CD4-positive, alpha-beta T cell (primary cell): ENCODE measurements around the gene AKAP8L. TPM values are rescaled to one million over a fixed set of nuclear protein-coding genes. Genes with fewer than 3 reads are reported as not detected.

ENCODE experiments used
- ATAC-seq: fragments of 200-7000 bp; cut with Tn5 transposase; one replicate; pipeline ENCODE4 v1.10.0; 2022; ENCODE audit warnings: mild to moderate bottlenecking; ENCODE audit not compliant: poor library complexity
- CTCF ChIA-PET: fragments of 350-600 bp; sonication (Branson Sonifier 250); formaldehyde crosslinking; loops from one replicate; lab custom pipeline; 2021; ENCODE audit warnings: antibody characterized with exemption, inconsistent platforms; lab: Charles Lee
- POLR2A ChIA-PET: fragments of 350-600 bp; sonication (Branson Sonifier 250); formaldehyde crosslinking; loops from one replicate; lab custom pipeline; 2021; ENCODE audit warnings: antibody characterized with exemption, inconsistent platforms; lab: Charles Lee
- DNase-seq, 14 experiments: peaks; one replicate each; pipeline ENCODE4 v3.0.0-alpha.2; 2013 to 2020; ENCODE audit warnings: mixed read lengths in 2 of 14
- H3K27ac ChIP-seq, 2 donors: one replicate each; pipeline versions ENCODE4 v1.5.1 to v1.7.0; 2013; ENCODE audit warnings: low read length in 2 of 2, low read depth in 1 of 2, mild to moderate bottlenecking in 1 of 2
- H3K27me3 ChIP-seq, 2 experiments: 1 replicate in 1 of 2; 2 replicates in 1 of 2; pipeline versions ENCODE4 v1.6.1 to v1.7.0; 2013; ENCODE audit warnings: low read length in 2 of 2, control low read depth in 1 of 2, mild to moderate bottlenecking in 1 of 2, moderate library complexity in 1 of 2; ENCODE audit not compliant: insufficient read depth in 2 of 2, control insufficient read depth in 1 of 2
- H3K36me3 ChIP-seq: one replicate; pipeline ENCODE4 v1.6.1; 2013; ENCODE audit warnings: low read length, control low read depth; ENCODE audit not compliant: insufficient read depth
- H3K4me1 ChIP-seq: one replicate; pipeline ENCODE4 v1.6.1; 2013; ENCODE audit warnings: low read length, control low read depth; ENCODE audit not compliant: insufficient read depth
- H3K4me3 ChIP-seq: one replicate; pipeline ENCODE4 v1.5.1; 2013; ENCODE audit warnings: mild to moderate bottlenecking, low read length, moderate library complexity
- H3K9me3 ChIP-seq, 2 experiments: 1 replicate in 1 of 2; 2 replicates in 1 of 2; pipeline versions ENCODE4 v1.6.1 to v1.7.0; 2013; ENCODE audit warnings: low read length in 2 of 2, mild to moderate bottlenecking in 2 of 2, control low read depth in 1 of 2, moderate library complexity in 1 of 2; ENCODE audit not compliant: control insufficient read depth in 1 of 2, insufficient read depth in 1 of 2
- H3K27ac Mint-ChIP-seq: one replicate; pipeline ENCODE4 v1.8.0; 2020; ENCODE audit warnings: mixed read lengths
- H3K27me3 Mint-ChIP-seq: one replicate; pipeline ENCODE4 v1.8.0; 2021; ENCODE audit warnings: mixed read lengths
- H3K36me3 Mint-ChIP-seq: one replicate; pipeline ENCODE4 v1.8.0; 2021; ENCODE audit warnings: low read depth, mixed read lengths
- H3K4me1 Mint-ChIP-seq: one replicate; pipeline ENCODE4 v1.8.0; 2021; ENCODE audit warnings: low read depth, mixed read lengths
- H3K4me3 Mint-ChIP-seq: one replicate; pipeline ENCODE4 v1.8.0; 2020; ENCODE audit warnings: mild to moderate bottlenecking, mixed read lengths
- H3K9me3 Mint-ChIP-seq: one replicate; pipeline ENCODE4 v1.8.0; 2020; ENCODE audit warnings: mixed read lengths
- CTCF ChIP-seq: fragments of 200-600 bp; IDR thresholded peaks from one replicate; pipeline ENCODE4 v1.8.0; 2022; ENCODE audit warnings: antibody characterized with exemption, mild to moderate bottlenecking
- intact Hi-C, 2 experiments: fragments of 100-400 bp; cut with DNase I in 1 of 2; cut with micrococcal nuclease in 1 of 2; formaldehyde crosslinking; loops; one replicate each; pipeline versions ENCODE4 v1.15.1 to v1.9.0; 2023 to 2025; cut with DNase I, micrococcal nuclease
- total RNA-seq, 174 experiments: library from RNA in 2 of 174; stranded (reverse) in 2 of 174; gene quantifications; one replicate each; pipeline ENCODE4 v1.2.3 and lab custom pipeline; 2021 to 2026

Gene AKAP8L
- total RNA-seq, 2 experiments from 2014 or later, result 157 to 162 TPM

- H3K36me3 ChIP-seq, result no peaks in the 10 kb centered on the region
- Mint-ChIP-seq H3K4me3 (no peak overlapping the region), H3K27ac (no peak overlapping the region), H3K27me3 (no peaks in the 10 kb centered on the region), H3K36me3 (peaks cover 2% of the 10 kb centered on the region), H3K4me1 (peaks cover 5% of the 10 kb centered on the region), H3K9me3 (no peaks in the 10 kb centered on the region)
- intact Hi-C loops, result no loop called here
- DNase-seq, result no peak
- H3K27ac ChIP-seq, result no peak overlapping the region
- H3K4me1 ChIP-seq, result peaks cover 7% of the 10 kb centered on the region
- POLR2A ChIA-PET, result no interaction called here
- no peak for ATAC-seq
- no peak overlapping the region for H3K4me3 ChIP-seq
- TF ChIP-seq CTCF, result no peak
- H3K9me3 ChIP-seq, result no peaks in the 10 kb centered on the region
- CTCF ChIA-PET, result no interaction called here
- H3K27me3 ChIP-seq, result no peaks in the 10 kb centered on the region
Measured at GRCh38 chr19:15438124-15438496, 19.3 kb upstream of the AKAP8L start.

DNA sequence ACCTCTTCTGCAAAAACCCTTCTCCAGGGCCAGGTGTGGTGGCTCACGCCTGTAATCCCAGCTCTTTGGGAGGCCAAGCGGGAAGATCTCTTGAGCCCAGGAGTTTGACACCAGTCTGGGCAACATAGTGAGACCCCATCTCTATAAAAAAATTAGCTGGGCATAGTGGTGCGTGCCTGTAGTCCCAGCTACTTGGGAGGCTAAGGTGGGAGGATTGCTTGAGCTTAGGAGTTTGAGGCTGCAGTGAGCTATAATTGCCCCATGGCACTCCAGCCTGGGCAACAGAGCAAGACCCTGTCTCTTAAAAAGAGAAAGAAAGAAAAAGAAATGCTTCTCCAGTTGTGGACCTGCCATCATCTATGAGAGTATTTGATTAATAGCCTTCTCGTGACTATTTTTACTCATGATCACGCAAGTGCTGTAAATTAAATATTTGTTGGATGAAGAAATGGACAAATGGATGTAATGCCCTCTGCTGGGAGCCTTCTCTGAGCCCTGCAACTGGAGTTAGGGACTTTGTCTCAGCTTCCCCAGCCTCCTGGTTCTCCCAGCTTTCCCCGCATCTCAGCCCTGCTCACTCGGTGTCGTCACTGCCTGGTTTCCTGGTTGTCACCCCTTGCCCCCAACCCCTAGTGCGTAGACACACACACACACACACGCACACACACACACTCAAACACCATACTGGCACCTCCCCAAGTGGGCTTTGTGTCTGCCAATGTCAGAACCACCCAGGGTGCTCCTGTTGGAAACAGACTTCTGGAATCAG, 18.8 kb upstream of the AKAP8L start:
- Histone ChIP-seq H3K36me3 (no peaks in the 10 kb centered on the region), H3K27me3 (no peaks in the 10 kb centered on the region), H3K27ac (no peak overlapping the region), H3K9me3 (no peaks in the 10 kb centered on the region), H3K4me3 (no peak overlapping the region), H3K4me1 (peaks cover 11% of the 10 kb centered on the region)
- no peaks in the 10 kb centered on the region for H3K27me3 Mint-ChIP-seq
- no peak overlapping the region for H3K4me3 Mint-ChIP-seq
- POLR2A ChIA-PET, result no interaction called here
- no peak for ATAC-seq
- H3K4me1 Mint-ChIP-seq, result peaks cover 9% of the 10 kb centered on the region
- no peak overlapping the region for H3K27ac Mint-ChIP-seq
- no peaks in the 10 kb centered on the region for H3K9me3 Mint-ChIP-seq
- intact Hi-C loops, result no loop called here
- DNase-seq, result no peak
- H3K36me3 Mint-ChIP-seq, result peaks cover 5% of the 10 kb centered on the region
- no peak for TF ChIP-seq CTCF
- CTCF ChIA-PET, result interaction anchor here (1.2 kb wide), 1 partner anchor 117 kb away, joined by 4 read pairs; no protein-coding TSS in a partner anchor

GRCh38 chr19:15436826-15437110, 18.0 kb upstream of the AKAP8L start:
- no peaks in the 10 kb centered on the region for H3K27me3 Mint-ChIP-seq
- H3K36me3 ChIP-seq, result no peaks in the 10 kb centered on the region
- no peaks in the 10 kb centered on the region for H3K9me3 Mint-ChIP-seq
- peaks cover 8% of the 10 kb centered on the region for H3K36me3 Mint-ChIP-seq
- H3K27ac ChIP-seq, result no peak overlapping the region
- ChIA-PET POLR2A (interaction anchor here (1.5 kb wide), 1 partner anchor 18 kb away, joined by 5 read pairs; the partner anchor contains the start of gene AKAP8L), CTCF (interaction anchor here (1.2 to 2.0 kb wide), 2 partner anchors 18 to 118 kb away, joined by 4 to 7 read pairs; partner anchors contain the start of gene AKAP8L)
- no peaks in the 10 kb centered on the region for H3K27me3 ChIP-seq
- no peak overlapping the region for H3K4me3 ChIP-seq
- H3K27ac Mint-ChIP-seq, result no peak overlapping the region
- ATAC-seq (no peak), DNase-seq (no peak)
- intact Hi-C loops, result no loop called here
- no peaks in the 10 kb centered on the region for H3K9me3 ChIP-seq
- H3K4me1 Mint-ChIP-seq, result peaks cover 12% of the 10 kb centered on the region
- TF ChIP-seq CTCF, result no peak
- peaks cover 14% of the 10 kb centered on the region for H3K4me1 ChIP-seq
- H3K4me3 Mint-ChIP-seq, result no peak overlapping the region
